HEK293T (cell line): ENCODE measurements around the gene PPM1N.

Experiments used
- ELF4 ChIP-seq: fragments of 450-650 bp; IDR thresholded peaks from 2 replicates; pipeline ENCODE4 v1.6.1; 2017; ENCODE audit warnings: antibody characterized with exemption
- HDGF ChIP-seq: fragments of 450-650 bp; IDR thresholded peaks from 2 replicates; pipeline ENCODE4 v1.6.1; 2017; ENCODE audit warnings: antibody characterized with exemption, borderline replicate concordance
- NFRKB ChIP-seq: fragments of 450-650 bp; IDR thresholded peaks from 2 replicates; pipeline ENCODE4 v1.6.1; 2016; ENCODE audit warnings: mild to moderate bottlenecking, moderate library complexity
- SUZ12 ChIP-seq: fragments of 450-650 bp; IDR thresholded peaks from 2 replicates; pipeline ENCODE4 v1.6.1; 2016; ENCODE audit warnings: mild to moderate bottlenecking
- TARDBP ChIP-seq: fragments of 450-650 bp; IDR thresholded peaks from 2 replicates; pipeline ENCODE4 v1.6.1; 2016
- ZNF384 ChIP-seq: fragments of 450-650 bp; IDR thresholded peaks from 2 replicates; pipeline ENCODE4 v1.6.1; 2016
- TF ChIP-seq, protein P1 (sequence below): fragments of 450-650 bp; IDR thresholded peaks from 2 replicates; pipeline ENCODE4 v1.6.1; 2016

DNA sequence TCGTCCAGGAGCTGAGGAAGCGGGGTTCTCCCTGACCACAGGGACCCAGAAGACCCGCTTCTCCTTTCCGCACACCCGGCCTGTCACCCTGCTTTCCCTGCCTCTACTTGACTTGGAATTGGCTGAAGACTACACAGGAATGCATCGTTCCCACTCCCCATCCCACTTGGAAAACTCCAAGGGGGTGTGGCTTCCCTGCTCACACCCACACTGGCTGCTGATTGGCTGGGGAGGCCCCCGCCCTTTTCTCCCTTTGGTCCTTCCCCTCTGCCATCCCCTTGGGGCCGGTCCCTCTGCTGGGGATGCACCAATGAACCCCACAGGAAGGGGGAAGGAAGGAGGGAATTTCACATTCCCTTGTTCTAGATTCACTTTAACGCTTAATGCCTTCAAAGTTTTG lies 27.9 kb downstream of the PPM1N start:
- TF ChIP-seq NFRKB (no peak), TARDBP (no peak), HDGF (no peak), ELF4 (no peak), ZNF384 (no peak), SUZ12 (no peak)
- TF ChIP-seq, protein P1, sequence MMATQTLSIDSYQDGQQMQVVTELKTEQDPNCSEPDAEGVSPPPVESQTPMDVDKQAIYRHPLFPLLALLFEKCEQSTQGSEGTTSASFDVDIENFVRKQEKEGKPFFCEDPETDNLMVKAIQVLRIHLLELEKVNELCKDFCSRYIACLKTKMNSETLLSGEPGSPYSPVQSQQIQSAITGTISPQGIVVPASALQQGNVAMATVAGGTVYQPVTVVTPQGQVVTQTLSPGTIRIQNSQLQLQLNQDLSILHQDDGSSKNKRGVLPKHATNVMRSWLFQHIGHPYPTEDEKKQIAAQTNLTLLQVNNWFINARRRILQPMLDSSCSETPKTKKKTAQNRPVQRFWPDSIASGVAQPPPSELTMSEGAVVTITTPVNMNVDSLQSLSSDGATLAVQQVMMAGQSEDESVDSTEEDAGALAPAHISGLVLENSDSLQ = no peak
